HEK293 (cell line): ENCODE measurements around the gene PDE3B.

Experiments
- YY1 ChIP-seq: fragments of 450-650 bp; formaldehyde crosslinking; IDR thresholded peaks from 2 replicates; pipeline ENCODE4 v1.5.1; 2018; ENCODE audit warnings: missing biosample characterization, missing genetic modification characterization
- ZBTB21 ChIP-seq: fragments of 450-650 bp; formaldehyde crosslinking; IDR thresholded peaks from 2 replicates; pipeline ENCODE4 v1.5.1; 2017; ENCODE audit warnings: missing biosample characterization, missing genetic modification characterization
- ZNF174 ChIP-seq: fragments of 450-650 bp; formaldehyde crosslinking; IDR thresholded peaks from 2 replicates; pipeline ENCODE4 v1.5.0; 2017; ENCODE audit warnings: missing biosample characterization, mild to moderate bottlenecking, missing genetic modification characterization
- ZNF266 ChIP-seq: fragments of 450-650 bp; formaldehyde crosslinking; IDR thresholded peaks from 2 replicates; pipeline ENCODE4 v1.5.1; 2016; ENCODE audit warnings: missing biosample characterization, missing genetic modification characterization, low read depth
- ZNF274 ChIP-seq, 2 experiments: fragments of 200-500 bp in 1 of 2; fragments of 450-650 bp in 1 of 2; sonication (Bioruptor generic) in 1 of 2; formaldehyde crosslinking in 1 of 2; IDR thresholded peaks; 2 replicates each; pipeline versions ENCODE4 v1.5.1 to v1.6.1; 2014 to 2016; ENCODE audit warnings: borderline replicate concordance in 1 of 2, inconsistent platforms in 1 of 2, low read length in 1 of 2, missing biosample characterization in 1 of 2, missing genetic modification characterization in 1 of 2
- ZNF350 ChIP-seq: fragments of 450-650 bp; formaldehyde crosslinking; IDR thresholded peaks from 2 replicates; pipeline ENCODE4 v1.5.0; 2017; ENCODE audit warnings: missing biosample characterization, mild to moderate bottlenecking, missing genetic modification characterization
- ZNF391 ChIP-seq: fragments of 450-650 bp; formaldehyde crosslinking; IDR thresholded peaks from 2 replicates; pipeline ENCODE4 v1.5.1; 2016; ENCODE audit warnings: low read depth, missing biosample characterization, missing genetic modification characterization, borderline replicate concordance
- ZNF561 ChIP-seq: fragments of 450-650 bp; IDR thresholded peaks from 2 replicates; pipeline ENCODE4 v1.5.1; 2018; ENCODE audit warnings: missing biosample characterization, missing genetic modification characterization, borderline replicate concordance
- ZNF776 ChIP-seq: fragments of 450-650 bp; formaldehyde crosslinking; IDR thresholded peaks from 2 replicates; pipeline ENCODE4 v1.5.0; 2017; ENCODE audit warnings: missing biosample characterization, missing genetic modification characterization, borderline replicate concordance
- TF ChIP-seq, protein P1 (sequence below): fragments of 450-650 bp; formaldehyde crosslinking; IDR thresholded peaks from 2 replicates; pipeline ENCODE4 v1.5.1; 2016; ENCODE audit warnings: missing biosample characterization, missing genetic modification characterization
- TF ChIP-seq, protein P2 (sequence below): fragments of 450-650 bp; formaldehyde crosslinking; IDR thresholded peaks from 2 replicates; pipeline ENCODE4 v1.5.1; 2016; ENCODE audit warnings: missing biosample characterization, missing genetic modification characterization

DNA sequence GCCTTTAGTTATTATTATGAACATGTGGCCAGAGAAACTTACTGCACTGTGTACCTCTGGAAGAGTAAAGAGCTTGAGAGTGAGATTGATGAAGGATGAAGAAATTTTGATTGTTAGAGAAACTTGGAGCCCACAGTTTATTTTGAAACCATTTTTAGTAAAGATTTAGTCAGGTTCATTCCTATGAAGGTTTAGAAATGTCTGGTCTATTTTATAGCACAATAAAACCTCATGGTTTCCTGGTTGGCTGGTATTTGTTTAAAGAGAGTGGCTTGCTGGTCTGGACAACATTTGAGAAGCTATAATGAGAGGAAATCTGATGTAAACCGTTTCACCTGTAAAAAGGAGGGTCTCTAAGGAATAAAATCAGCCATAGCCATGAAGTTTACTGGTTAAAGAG is 8.8 kb upstream of the PDE3B start:
- TF ChIP-seq ZNF274 (IDR thresholded peaks at IDR 0.05; ENCODE audit: low read length) (no peak), ZNF274 (tag by site-specific recombination; IDR thresholded peaks at IDR 0.05; ENCODE audit: borderline replicate concordance) (no peak), ZNF266 (tag by site-specific recombination) (no peak), ZNF776 (tag by site-specific recombination) (no peak), ZNF350 (tag by site-specific recombination) (no peak), YY1 (tag by site-specific recombination) (no peak), ZNF561 (tag by site-specific recombination) (no peak), ZBTB21 (no peak), ZNF174 (tag by site-specific recombination) (no peak), ZNF391 (no peak)
- TF ChIP-seq, protein P1, sequence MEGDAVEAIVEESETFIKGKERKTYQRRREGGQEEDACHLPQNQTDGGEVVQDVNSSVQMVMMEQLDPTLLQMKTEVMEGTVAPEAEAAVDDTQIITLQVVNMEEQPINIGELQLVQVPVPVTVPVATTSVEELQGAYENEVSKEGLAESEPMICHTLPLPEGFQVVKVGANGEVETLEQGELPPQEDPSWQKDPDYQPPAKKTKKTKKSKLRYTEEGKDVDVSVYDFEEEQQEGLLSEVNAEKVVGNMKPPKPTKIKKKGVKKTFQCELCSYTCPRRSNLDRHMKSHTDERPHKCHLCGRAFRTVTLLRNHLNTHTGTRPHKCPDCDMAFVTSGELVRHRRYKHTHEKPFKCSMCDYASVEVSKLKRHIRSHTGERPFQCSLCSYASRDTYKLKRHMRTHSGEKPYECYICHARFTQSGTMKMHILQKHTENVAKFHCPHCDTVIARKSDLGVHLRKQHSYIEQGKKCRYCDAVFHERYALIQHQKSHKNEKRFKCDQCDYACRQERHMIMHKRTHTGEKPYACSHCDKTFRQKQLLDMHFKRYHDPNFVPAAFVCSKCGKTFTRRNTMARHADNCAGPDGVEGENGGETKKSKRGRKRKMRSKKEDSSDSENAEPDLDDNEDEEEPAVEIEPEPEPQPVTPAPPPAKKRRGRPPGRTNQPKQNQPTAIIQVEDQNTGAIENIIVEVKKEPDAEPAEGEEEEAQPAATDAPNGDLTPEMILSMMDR (tag by site-specific recombination), result no peak
- TF ChIP-seq, protein P2, sequence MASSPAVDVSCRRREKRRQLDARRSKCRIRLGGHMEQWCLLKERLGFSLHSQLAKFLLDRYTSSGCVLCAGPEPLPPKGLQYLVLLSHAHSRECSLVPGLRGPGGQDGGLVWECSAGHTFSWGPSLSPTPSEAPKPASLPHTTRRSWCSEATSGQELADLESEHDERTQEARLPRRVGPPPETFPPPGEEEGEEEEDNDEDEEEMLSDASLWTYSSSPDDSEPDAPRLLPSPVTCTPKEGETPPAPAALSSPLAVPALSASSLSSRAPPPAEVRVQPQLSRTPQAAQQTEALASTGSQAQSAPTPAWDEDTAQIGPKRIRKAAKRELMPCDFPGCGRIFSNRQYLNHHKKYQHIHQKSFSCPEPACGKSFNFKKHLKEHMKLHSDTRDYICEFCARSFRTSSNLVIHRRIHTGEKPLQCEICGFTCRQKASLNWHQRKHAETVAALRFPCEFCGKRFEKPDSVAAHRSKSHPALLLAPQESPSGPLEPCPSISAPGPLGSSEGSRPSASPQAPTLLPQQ, result no peak
